ENCODE results near the gene P2RY11. TPM values are rescaled to one million over a fixed set of nuclear protein-coding genes. Genes with fewer than 3 reads are reported as not detected.

P2RY11 gene
- total RNA-seq, 2 donors from 2014 or later: 35.0 to 35.6 TPM

GRCh38 chr19:10149427-10149826 lies 37.9 kb downstream of the P2RY11 start:
- Mint-ChIP-seq H3K4me3 (no peak overlapping the region), H3K27ac (no peak overlapping the region), H3K27me3 (no peaks in the 10 kb centered on the region), H3K4me1 (ENCODE audit: low read depth in 2 of 2) (peaks cover 0 to 3% of the 10 kb centered on the region in 2 donors), H3K36me3 (peaks cover 10% of the 10 kb centered on the region), H3K9me3 (no peaks in the 10 kb centered on the region)
- no peak for ATAC-seq
- no peak for DNase-seq (ENCODE audit: low spot score)

GRCh38 chr19:10151521-10151920 lies 40.0 kb downstream of the P2RY11 start:
- Mint-ChIP-seq H3K27ac (no peak overlapping the region), H3K4me1 (ENCODE audit: low read depth in 2 of 2) (peaks cover 0 to 3% of the 10 kb centered on the region in 2 donors), H3K4me3 (no peak overlapping the region), H3K27me3 (no peaks in the 10 kb centered on the region), H3K36me3 (peaks cover 11% of the 10 kb centered on the region), H3K9me3 (no peaks in the 10 kb centered on the region)
- DNase-seq (ENCODE audit: low spot score) (no peak), ATAC-seq (no peak)

GRCh38 chr19:10152100-10152499 lies 40.6 kb downstream of the P2RY11 start:
- Mint-ChIP-seq H3K27me3 (no peaks in the 10 kb centered on the region), H3K4me1 (ENCODE audit: low read depth in 2 of 2) (peaks cover 0 to 3% of the 10 kb centered on the region in 2 donors), H3K27ac (no peak overlapping the region), H3K4me3 (no peak overlapping the region), H3K36me3 (peaks cover 15% of the 10 kb centered on the region), H3K9me3 (no peaks in the 10 kb centered on the region)
- no peak for ATAC-seq
- DNase-seq (ENCODE audit: low spot score): no peak

GRCh38 chr19:10155839-10156238 lies 44.3 kb downstream of the P2RY11 start:
- Mint-ChIP-seq H3K4me1 (ENCODE audit: low read depth in 2 of 2) (no peaks in the 10 kb centered on the region), H3K9me3 (no peaks in the 10 kb centered on the region), H3K4me3 (no peak overlapping the region), H3K36me3 (peaks cover 26% of the 10 kb centered on the region), H3K27me3 (no peaks in the 10 kb centered on the region), H3K27ac (no peak overlapping the region)
- DNase-seq (ENCODE audit: low spot score) (no peak), ATAC-seq (no peak)

GRCh38 chr19:10158071-10158470 lies 46.6 kb downstream of the P2RY11 start:
- DNase-seq (ENCODE audit: low spot score) (no peak), ATAC-seq (no peak)
- H3K27ac Mint-ChIP-seq: no peak overlapping the region
- H3K9me3 Mint-ChIP-seq: no peaks in the 10 kb centered on the region
- H3K36me3 Mint-ChIP-seq: peaks cover 27% of the 10 kb centered on the region
- no peaks in the 10 kb centered on the region for H3K27me3 Mint-ChIP-seq
- no peaks in the 10 kb centered on the region for H3K4me1 Mint-ChIP-seq (ENCODE audit: low read depth in 2 of 2)
- no peak overlapping the region for H3K4me3 Mint-ChIP-seq

GRCh38 chr19:10158485-10158884 lies 47.0 kb downstream of the P2RY11 start:
- no peaks in the 10 kb centered on the region for H3K27me3 Mint-ChIP-seq
- H3K4me1 Mint-ChIP-seq (ENCODE audit: low read depth in 2 of 2): no peaks in the 10 kb centered on the region
- no peak overlapping the region for H3K4me3 Mint-ChIP-seq
- H3K36me3 Mint-ChIP-seq: peaks cover 32% of the 10 kb centered on the region
- ATAC-seq (no peak), DNase-seq (ENCODE audit: low spot score) (no peak)
- no peaks in the 10 kb centered on the region for H3K9me3 Mint-ChIP-seq
- no peak overlapping the region for H3K27ac Mint-ChIP-seq

GRCh38 chr19:10159610-10160009 lies 48.1 kb downstream of the P2RY11 start:
- H3K36me3 Mint-ChIP-seq: peaks cover 27% of the 10 kb centered on the region
- no peak for ATAC-seq
- no peak for DNase-seq (ENCODE audit: low spot score)
- H3K4me1 Mint-ChIP-seq (ENCODE audit: low read depth in 2 of 2): no peaks in the 10 kb centered on the region
- no peaks in the 10 kb centered on the region for H3K9me3 Mint-ChIP-seq
- H3K4me3 Mint-ChIP-seq: no peak overlapping the region
- no peaks in the 10 kb centered on the region for H3K27me3 Mint-ChIP-seq
- H3K27ac Mint-ChIP-seq: no peak overlapping the region

GRCh38 chr19:10163536-10163935 lies 52.0 kb downstream of the P2RY11 start:
- Mint-ChIP-seq H3K4me3 (no peak overlapping the region), H3K27me3 (no peaks in the 10 kb centered on the region), H3K27ac (no peak overlapping the region)

More at GRCh38 chr19:10163536-10163935, 52.0 kb downstream of the P2RY11 start:
- H3K4me1 Mint-ChIP-seq (ENCODE audit: low read depth in 2 of 2): peaks cover 0 to 2% of the 10 kb centered on the region in 2 donors
- no peak for ATAC-seq
- no peaks in the 10 kb centered on the region for H3K9me3 Mint-ChIP-seq
- peaks cover 24% of the 10 kb centered on the region for H3K36me3 Mint-ChIP-seq
- DNase-seq (ENCODE audit: low spot score): no peak

Other genes with a start within 250 kb of the P2RY11 start
- gene OLFM2, start 175.2 kb upstream of the P2RY11 start, total RNA-seq: not detected
- gene COL5A3, start 101.2 kb upstream of the P2RY11 start, total RNA-seq: not detected
- gene RDH8, start 98.2 kb upstream of the P2RY11 start, total RNA-seq: not detected
- gene SHFL, start 25.4 kb upstream of the P2RY11 start, total RNA-seq: 10 to 100 TPM; 61.9 to 83.1 TPM
- 1 to 10 TPM; 5.1 to 5.2 TPM for gene ANGPTL6, start 9.0 kb upstream of the P2RY11 start, total RNA-seq
- gene PPAN, start 5.3 kb upstream of the P2RY11 start, total RNA-seq: 100 to 1,000 TPM; 114 to 178 TPM
- 100 to 1,000 TPM; 245 to 329 TPM for gene EIF3G, start 8.2 kb downstream of the P2RY11 start, total RNA-seq
- gene DNMT1, start 83.3 kb downstream of the P2RY11 start, total RNA-seq: 100 to 1,000 TPM; 322 to 576 TPM
- gene S1PR2, start 119.6 kb downstream of the P2RY11 start, total RNA-seq: 1 to 10 TPM; 6.2 to 6.5 TPM
- 100 to 1,000 TPM in 1 of 2 donors, 10 to 100 TPM in 1; 79.1 to 140 TPM for gene MRPL4, start 140.5 kb downstream of the P2RY11 start, total RNA-seq
- gene ICAM1, start 159.4 kb downstream of the P2RY11 start, total RNA-seq: 100 to 1,000 TPM; 106 to 264 TPM
- 1 to 10 TPM; 1.4 to 2.1 TPM for gene ICAM4, start 175.3 kb downstream of the P2RY11 start, total RNA-seq
- gene ICAM5, start 178.3 kb downstream of the P2RY11 start, total RNA-seq: under 1 TPM; 0.78 to 0.83 TPM
- 1 to 10 TPM; 2.5 to 7.3 TPM for gene ZGLP1, start 198.1 kb downstream of the P2RY11 start, total RNA-seq
- gene FDX2, start 204.3 kb downstream of the P2RY11 start, total RNA-seq: 10 to 100 TPM; 11.4 to 26.4 TPM
- 100 to 1,000 TPM in 1 of 2 donors, 10 to 100 TPM in 1; 81.1 to 131 TPM for gene RAVER1, start 221.8 kb downstream of the P2RY11 start, total RNA-seq
- 100 to 1,000 TPM in 1 of 2 donors, 10 to 100 TPM in 1; 91.9 to 154 TPM for gene ICAM3, start 227.9 kb downstream of the P2RY11 start, total RNA-seq

All from natural killer cell treated with Interleukin-12 subunit alpha and Interleukin-12 subunit beta and Interleukin-15 and Interleukin-18, amount 100 ng/mL, for 72 hours (primary cell).